SK-MEL-5 (cell line): ENCODE results near the gene YIPF4. TPM values are rescaled to one million over a fixed set of nuclear protein-coding genes. Genes with fewer than 3 reads are reported as not detected.
A peak's percentile ranks its signal among the peaks of the same experiment; 100 is the strongest.

Experiments
- DNase-seq: peaks from one replicate; pipeline ENCODE4 v3.0.0-alpha.2; 2016; ENCODE audit warnings: low read depth, low spot score
- in situ Hi-C: cut with HindIII; loops from 2 replicates; pipeline ENCODE4 v1.10.0; 2016; ENCODE audit warnings: low sequenced_read_pairs, high pct_unique_total_duplicates, low pct_unique_long_range_greater_than_20kb
- polyA plus RNA-seq, 2 experiments: library from polyadenylated mRNA; depleted of rRNA; stranded (reverse); fragments of >200 nt; gene quantifications; 2 replicates each; pipeline ENCODE4 v1.2.3, GENCODE V29; 2015
- total RNA-seq: library from RNA; depleted of rRNA; stranded (reverse); fragments of >200 nt; shearing (Covaris generic); gene quantifications from 2 replicates; pipeline ENCODE4 v1.2.3, GENCODE V29; 2014; rRNA removed

YIPF4 gene
- 68.0 and 68.9 TPM in 2 replicates for total RNA-seq
- 29.1 and 37.6 TPM in 2 replicates for polyA plus RNA-seq (2015; cell fraction: cytosol; rRNA removed)
- 21.2 and 35.9 TPM in 2 replicates for polyA plus RNA-seq (2015; cell fraction: nucleus; rRNA removed)

DNA sequence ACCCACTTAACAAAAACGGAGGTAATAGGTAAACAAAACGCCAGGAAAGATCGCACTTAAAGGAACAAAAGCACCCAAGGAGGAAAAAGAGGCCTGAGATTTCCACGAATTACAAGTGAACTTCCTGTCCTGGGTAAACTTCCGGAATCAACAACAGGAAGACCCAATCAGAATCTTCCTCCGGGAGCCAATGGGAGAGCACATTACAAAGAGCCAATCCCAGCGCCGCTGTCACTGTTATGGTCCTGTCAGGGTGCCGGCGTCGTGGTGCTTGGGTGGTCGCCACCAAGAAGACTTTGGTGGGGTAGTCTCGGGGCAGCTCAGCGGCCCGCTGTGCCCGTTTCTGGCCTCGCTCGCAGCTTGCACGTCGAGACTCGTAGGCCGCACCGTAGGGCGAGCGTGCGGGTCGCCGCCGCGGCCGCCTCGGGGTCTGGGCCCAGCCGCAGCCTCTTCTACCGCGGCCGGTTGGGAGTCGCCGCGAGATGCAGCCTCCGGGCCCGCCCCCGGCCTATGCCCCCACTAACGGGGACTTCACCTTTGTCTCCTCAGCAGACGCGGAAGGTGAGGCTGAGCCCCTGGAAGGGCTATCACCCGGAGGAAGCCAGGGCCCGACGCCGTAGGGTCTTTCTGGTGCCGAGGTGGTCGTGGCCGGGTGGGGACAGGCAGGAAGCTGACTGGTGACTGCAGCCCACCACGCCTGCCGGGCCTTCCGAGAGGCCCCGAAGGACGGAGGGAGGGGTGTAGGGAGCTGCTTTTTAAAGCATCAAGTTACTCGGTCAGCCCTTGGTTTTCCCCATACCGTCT is at the start of gene YIPF4:
Gene YIPF4, plus strand, starts transcription at position 231 of the 804 bp plus-strand sequence. Its CDS starts 252 bp downstream, at position 483.
- in situ Hi-C loops: no loop called here
- peak; percentile 95 for DNase-seq

DNA sequence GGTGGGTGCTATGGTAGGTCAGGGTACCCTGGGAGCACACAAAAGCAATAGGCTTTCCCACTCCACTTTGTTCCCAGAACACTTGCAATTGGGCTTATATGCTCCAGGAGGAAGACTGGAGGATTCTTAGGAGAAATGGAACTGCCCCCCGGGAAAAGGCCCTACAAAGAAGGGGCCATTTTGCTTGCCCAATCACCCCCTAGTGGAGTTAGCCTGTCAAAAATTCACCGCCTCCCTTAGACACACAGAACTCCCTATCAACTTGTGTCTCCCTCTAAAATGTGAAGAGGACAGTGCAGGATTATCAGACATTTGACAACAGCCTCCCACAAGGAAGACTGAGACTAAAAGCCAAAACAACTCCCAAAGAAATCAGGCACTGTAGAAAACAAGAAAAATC is 49.5 kb upstream of the YIPF4 start:
- in situ Hi-C loops: no loop called here
- no peak for DNase-seq

DNA sequence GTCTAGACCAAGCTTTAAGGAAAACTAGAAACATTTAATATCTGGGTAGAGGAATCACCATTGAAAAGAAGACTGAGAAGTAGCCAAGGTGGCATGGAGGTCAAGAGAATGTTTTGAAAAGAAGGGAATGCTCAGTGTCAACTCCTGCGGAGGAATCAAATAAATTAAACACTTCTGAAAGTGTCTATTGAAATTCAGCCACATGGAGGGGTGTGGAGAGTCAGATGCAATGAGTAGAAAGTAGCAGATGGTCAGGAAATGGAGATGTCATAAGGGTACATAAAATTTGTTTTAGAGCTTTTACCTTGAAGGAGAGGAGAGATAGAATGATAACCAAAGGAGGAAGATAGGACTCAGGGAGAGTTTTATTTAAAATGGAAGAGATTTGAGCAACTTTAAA is 48.1 kb upstream of the YIPF4 start:
- no peak for DNase-seq
- in situ Hi-C loops: no loop called here

DNA sequence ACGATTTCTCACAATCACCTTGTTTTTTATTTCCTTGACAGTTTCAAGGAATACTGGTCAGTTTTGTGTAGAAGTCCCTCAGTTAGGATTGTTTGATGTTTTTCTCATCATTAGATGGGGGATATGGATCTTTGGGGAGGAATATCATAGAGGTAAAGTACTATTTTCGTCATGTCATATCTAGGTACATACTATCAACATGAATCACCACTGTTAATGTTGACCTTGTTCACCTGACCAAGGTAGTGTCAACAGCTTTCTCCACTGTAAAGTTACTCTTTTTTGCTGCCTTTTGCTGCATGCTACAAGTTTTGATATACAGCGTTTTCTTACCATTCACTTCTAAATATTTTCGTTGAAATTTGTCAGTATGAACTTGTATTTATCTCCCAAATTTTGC is 45.7 kb upstream of the YIPF4 start:
- in situ Hi-C loops: no loop called here
- no peak for DNase-seq

DNA sequence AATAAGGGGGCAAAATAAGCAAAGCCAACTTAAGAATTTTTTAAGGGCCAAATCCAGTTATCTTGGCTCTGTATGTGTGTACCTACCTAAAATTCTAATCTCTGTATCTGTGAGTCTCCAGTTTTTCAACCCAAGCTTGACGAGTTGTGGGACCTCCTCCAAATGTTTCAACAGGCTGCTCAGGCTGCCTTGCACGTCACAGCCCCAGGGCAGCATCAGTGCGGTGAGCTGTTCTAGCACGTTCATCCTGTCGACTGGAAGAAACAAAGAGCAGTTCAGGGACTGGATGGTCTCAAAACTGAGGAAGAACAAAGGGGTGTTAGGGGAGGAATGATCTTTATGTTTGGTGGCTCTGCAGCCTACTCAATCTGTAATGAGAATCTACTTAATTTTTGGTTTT is 42.4 kb upstream of the YIPF4 start:
- peak; percentile 90 for DNase-seq
- in situ Hi-C loops: no loop called here

DNA sequence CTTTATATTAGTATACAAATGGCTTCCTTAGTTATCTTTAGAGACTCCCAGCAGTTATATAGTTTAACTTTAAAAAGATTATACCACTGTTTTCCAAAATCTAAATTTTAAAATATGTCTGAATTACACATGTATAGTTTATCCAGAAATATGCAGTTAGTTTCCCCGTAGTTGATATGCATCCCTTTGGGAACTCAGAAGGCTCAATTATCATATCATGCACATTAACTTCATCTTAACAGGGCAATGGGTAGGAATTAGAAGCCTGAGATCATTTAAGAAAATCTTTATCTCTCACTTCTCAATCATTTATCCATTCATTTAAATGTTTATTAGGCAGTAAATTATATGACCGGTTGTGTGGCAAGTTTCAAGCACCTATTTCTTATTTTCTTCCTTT is 40.2 kb upstream of the YIPF4 start:
- in situ Hi-C loops: no loop called here
- DNase-seq: no peak

DNA sequence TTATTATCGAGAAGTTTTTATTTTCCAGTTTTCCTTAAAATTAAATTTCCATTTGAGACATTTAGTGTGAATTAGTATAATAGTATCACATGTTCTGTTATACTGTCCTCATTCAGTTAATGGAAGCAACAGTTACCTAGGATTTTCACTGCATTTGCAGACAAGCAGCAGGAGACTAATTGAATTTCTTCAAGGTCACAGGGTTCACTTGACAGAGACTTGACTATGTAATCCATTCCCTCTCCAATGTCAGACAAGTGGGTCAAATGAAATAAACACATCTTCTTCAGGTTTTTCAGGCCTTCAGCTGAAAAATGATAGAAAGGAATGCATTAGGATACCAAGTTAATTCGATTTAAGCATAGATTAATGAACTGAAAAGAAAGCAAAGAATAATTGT is 39.7 kb upstream of the YIPF4 start:
- no peak for DNase-seq
- in situ Hi-C loops: no loop called here

DNA sequence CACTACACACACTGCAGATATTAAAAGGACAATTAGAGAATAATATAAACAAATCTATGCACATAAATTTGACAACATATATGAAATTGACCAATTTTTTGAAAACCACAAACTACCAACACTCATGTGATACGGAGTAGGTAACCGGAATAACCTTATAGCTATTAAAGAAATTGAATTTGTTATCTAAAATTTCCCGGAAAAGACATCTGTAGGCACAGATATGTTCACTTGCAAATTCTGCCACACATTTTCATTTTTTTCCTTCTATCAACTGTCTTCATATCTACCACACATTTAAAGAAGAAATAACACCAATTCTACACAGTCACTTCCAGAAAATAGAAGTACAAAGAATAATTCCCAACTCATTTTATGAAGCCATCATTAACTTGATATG is 35.4 kb upstream of the YIPF4 start:
- no peak for DNase-seq
- in situ Hi-C loops: no loop called here

DNA sequence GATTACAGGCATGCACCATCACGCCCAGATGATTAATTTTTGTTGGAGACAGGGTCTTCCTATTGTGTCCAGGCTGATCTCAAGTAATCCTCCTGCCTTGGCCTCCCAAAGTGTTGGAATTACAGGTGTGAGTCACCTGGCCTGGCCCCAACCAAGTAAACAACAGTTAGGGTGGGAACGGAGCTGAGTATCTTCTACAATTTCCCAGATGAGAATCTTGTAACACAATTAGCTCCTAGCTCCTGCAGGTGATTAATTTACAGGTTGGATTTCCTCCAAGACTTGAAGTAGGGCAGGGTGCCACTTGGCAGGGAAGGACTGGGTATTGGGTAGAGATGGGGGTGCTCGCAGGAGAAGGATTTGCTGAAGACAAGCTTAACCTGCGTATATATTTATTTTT is 30.8 kb upstream of the YIPF4 start:
- in situ Hi-C loops: no loop called here
- DNase-seq: no peak

DNA sequence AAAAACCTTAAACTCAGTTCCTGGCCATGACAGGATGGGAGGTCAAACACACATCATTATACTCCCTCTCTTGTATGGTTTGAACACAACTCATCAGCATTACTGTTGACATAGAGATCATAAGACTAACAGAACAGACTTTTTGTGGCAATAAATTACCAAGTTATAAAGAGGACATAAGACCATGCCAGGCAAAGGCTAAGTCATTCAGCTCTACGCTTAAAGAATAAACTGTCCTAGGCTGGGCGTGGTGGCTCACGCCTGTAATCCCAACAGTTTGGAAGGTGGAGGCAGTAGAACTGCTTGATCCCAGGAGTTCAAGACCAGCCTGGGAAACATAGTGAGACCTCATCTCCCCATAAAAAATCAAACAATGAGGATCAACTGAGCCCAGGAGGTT is 29.4 kb upstream of the YIPF4 start:
- in situ Hi-C loops: no loop called here

DNA sequence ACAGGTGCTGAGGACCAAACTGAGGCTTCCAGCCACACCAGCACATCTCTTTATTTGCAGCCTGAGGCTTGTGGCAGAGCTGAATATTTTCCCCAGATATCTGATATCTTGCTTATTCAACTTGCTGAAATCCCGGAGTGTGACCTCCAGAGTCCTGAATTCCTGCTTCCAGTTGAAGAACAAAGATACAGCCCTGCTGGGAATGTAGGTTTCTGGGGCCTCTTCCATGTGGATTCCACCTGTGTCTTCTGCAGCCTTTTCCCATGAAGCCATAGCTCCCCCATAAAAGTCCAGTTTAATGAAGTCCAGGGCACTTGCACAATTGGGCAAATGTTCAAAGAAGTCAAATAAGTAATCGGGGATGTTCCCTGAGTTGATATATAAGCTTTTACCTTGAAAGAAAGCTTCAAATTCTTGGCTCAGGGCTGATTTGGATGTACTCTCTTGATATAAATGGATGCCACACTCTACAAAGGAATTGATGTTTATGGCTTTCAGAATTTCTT is 27.9 kb upstream of the YIPF4 start:
- DNase-seq: no peak
- in situ Hi-C loops: no loop called here

More for the DNA sequence above, 29.4 kb upstream of the YIPF4 start:
- DNase-seq: no peak

DNA sequence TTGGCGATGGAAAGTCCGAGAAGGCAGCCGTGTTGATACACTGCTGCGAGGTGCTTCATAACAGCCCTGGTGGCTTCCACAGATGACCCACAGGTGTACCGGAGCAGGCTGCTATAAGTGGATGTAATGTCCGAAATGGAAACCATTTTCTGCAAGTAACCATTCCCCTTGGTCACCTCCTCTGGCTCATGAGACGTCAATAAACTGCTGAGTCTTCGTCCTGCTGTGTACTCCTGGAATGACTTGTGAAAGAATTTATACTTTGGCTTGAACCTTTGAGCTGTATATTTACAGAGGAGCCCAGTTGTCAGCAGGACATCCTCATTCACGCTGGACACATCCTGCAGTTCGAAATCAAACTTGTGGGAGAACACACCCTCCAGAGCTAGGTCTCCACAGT is 27.4 kb upstream of the YIPF4 start:
- in situ Hi-C loops: no loop called here
- no peak for DNase-seq

DNA sequence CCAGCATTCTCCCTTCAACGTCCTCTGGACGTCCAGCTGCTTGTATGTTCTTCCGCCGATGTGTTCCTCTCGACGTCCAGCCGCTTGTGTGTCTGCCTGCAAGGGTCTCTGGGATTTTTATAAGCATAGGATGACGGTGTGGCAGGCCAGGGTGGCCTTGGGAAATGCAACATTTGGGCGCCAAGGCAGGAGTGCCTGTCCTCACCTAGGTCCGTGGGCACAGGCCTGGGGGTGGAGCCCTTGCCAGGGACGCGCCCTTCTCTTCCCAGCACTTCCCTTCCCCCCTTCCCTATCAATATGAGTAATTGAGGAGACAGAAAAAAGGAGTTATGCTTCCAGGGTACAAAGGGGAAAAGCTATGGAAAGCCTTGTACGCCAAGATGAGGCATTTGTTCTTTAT is 19.5 kb upstream of the YIPF4 start:
- DNase-seq: no peak
- in situ Hi-C loops: no loop called here

DNA sequence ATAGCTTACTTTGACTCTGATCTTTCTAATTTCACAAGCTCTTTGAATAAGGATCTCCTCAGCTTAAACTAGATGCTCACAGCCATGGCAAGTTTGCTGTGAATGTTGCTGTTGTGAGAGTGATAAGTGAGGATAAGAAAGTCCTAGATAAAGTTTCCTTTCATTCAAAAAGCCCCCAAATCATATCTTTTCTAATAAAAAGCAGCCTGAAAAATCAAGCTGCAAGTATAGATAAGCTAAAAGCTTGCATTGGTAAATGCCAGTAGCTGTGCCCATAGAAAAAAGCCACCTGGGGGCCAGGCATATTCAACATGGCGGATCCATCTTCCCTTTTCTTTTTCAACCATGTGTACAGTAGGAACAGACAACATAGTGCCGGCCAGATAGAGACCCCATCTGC is 17.3 kb upstream of the YIPF4 start:
- no peak for DNase-seq
- in situ Hi-C loops: no loop called here

DNA sequence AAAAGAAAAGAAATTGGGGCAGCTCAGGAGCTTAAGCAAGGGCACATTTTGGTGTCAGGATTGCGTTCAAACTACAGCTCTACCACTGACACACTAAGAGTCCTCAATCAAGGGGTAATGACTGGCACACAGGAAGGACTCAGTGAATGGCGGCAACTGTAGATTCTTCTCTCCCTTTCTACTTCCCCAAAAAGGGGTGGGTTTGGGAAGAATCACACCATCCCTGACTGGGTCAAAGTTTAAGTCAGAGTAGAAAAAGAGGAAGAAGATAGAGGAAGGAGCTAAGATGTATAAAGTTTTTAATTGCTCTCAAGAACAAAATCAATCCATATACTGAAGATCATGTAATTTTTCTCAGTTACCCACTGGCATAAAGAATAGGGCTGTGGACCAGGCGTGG is 15.6 kb upstream of the YIPF4 start:
- in situ Hi-C loops: no loop called here
- DNase-seq: no peak

DNA sequence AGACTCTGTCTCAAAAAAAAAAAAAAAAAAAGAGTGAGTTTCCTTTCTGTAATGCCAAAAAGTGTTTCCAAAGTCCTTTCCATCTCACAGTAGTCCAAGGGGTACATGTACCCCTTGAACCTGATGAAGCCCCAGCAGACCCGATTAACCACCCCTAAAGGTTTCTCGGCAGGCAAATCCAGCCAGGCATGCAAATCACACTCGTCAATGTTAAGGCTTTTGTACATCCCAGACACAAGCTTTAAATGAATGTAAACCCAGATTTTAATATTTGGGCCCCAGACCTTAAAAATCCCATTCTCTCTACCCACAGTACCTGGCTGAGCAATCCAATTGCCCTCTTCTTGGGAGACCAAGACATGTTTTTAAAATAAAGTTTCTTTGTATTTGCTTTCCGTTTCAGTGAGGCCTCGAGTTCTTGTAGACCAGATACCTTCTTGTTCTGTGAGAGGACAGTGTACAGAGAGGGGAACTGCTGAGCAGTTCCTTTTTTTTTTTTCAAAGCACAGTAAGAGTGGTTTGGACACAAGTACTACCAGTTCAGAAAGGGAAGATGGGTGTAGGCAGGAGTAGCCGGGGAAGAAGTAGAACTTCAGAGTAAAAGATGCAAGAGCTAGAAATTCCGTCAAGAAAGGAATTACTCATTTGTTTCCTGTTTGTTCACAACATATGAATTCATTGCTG is 13.1 kb upstream of the YIPF4 start, which contains the start of gene NLRC4:
Gene NLRC4, minus strand, starts transcription at position 465 of the 684 bp plus-strand sequence. CDS start 8,111 bp downstream, outside the sequence.
- no peak for DNase-seq
- in situ Hi-C loops: no loop called here

DNA sequence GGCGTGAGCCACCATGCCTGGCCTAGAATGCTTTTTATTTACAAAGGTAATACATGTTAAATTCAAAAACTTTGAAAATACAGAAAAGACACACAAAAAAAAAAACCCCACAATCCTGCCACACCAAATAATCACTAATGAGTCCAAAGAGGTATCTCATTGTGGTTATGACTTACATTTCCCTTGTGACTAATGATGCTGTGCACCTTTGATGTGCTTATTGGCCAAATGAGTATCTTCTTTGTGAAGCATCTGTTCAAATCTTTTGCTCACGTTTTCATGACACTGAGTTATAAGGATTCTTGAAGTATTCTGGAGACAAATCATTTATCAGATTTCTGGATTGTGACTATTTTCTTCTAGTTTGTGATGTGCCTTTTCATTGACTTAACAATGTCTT is 6.6 kb upstream of the YIPF4 start:
- no peak for DNase-seq
- in situ Hi-C loops: no loop called here

DNA sequence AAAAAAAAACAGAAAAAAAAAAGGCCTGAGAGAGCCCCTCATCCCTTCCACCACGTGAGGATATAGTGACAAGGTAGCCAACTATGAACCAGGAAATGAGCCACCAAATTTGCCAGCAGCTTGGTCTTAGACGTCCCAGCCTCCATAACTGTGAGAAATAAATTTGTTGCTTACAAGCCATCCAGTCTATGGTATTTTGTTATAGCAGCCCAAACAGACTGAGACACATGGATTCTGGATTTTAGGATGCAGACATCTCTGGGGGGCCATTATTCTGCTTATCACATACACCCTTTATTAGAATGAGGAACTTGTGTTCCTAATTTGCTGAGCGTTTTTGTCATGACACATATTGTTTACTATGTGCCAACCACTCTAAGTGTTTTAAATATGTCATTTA is 5.4 kb upstream of the YIPF4 start:
- DNase-seq: no peak
- in situ Hi-C loops: no loop called here

DNA sequence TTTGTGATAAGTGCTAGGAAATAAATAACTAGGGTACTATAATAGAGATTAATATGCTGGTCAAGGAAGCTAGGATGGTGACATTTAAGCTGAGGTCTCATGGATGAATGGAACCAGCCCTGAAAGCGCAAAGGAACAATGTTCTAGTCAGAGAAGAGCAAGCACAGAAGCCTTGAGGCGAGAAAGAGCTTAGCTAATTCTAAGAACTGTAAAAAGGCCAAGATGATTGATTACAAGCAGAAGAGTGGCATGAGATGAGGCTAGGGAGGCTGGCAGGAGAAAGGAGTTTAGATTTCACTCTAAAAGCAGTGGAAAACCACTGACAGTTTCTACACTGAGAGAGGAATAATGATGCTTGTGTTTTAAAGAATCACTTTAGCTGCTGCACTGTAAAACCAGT is 3.4 kb upstream of the YIPF4 start:
- in situ Hi-C loops: no loop called here
- peak; percentile 99 for DNase-seq
